Thyroid gland (tissue), 4 donors: Measurements from ENCODE around the gene DOHH.

Experiments
- POLR2A ChIP-seq, 2 donors: fragments of 450-650 bp; IDR thresholded peaks; one replicate each; pipeline ENCODE4 v1.6.1; 2017; ENCODE audit warnings: antibody characterized with exemption in 2 of 2, mild to moderate bottlenecking in 2 of 2, moderate library complexity in 1 of 2
- TF ChIP-seq, protein P1 (sequence below), 6 experiments: fragments of 200-600 bp in 3 of 6; fragments of 450-650 bp in 3 of 6; sonication (generic) in 3 of 6; IDR thresholded peaks; one replicate each; pipeline ENCODE4 v1.5.1; 2016 to 2019; ENCODE audit warnings: antibody characterized with exemption in 6 of 6, mild to moderate bottlenecking in 2 of 6, inconsistent platforms in 1 of 6, moderate library complexity in 1 of 6

DNA sequence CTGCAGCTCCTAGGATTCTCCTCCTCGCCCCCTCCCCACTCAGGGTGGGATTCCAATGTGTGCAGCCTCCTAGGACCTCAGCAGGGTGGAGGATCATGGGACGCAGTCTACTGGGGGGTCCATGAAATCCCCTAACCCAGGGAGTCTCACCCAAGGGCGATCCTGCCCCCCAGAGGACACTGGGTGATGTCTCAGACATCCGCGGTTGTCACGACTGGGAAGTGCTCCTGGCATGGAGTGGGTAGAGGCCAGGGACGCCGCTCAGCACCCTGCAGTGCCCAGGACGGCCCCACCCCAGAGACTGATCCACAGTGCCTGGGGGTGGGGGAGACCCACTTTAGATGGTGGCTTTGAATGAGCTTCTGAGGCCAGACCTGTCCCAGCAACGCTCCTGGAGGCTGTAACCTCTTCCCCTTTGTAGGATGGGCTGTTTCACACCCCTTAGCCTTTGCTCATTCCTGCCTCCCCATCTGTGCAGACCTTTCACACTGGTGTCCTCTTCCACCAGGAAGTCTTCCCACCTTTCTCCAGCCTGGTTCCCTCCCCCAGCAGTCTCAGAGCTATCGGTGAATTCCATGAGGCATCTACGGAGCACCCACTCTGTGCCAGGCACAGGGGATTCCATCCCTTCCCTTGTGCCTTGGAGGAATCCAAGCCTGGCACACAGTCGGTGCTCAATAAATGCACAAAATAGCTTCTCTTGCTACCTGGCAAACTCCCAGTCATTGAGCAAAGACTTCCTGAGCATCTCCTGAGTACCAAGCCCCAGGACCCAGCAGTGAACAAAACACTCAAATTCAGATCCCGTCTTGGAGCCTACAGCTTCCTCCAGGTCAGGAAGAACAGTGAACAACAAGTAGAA is 30.6 kb downstream of the DOHH start:
- TF ChIP-seq, protein P1, sequence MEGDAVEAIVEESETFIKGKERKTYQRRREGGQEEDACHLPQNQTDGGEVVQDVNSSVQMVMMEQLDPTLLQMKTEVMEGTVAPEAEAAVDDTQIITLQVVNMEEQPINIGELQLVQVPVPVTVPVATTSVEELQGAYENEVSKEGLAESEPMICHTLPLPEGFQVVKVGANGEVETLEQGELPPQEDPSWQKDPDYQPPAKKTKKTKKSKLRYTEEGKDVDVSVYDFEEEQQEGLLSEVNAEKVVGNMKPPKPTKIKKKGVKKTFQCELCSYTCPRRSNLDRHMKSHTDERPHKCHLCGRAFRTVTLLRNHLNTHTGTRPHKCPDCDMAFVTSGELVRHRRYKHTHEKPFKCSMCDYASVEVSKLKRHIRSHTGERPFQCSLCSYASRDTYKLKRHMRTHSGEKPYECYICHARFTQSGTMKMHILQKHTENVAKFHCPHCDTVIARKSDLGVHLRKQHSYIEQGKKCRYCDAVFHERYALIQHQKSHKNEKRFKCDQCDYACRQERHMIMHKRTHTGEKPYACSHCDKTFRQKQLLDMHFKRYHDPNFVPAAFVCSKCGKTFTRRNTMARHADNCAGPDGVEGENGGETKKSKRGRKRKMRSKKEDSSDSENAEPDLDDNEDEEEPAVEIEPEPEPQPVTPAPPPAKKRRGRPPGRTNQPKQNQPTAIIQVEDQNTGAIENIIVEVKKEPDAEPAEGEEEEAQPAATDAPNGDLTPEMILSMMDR (IDR thresholded peaks at IDR 0.05) = no peak
- TF ChIP-seq POLR2A (IDR thresholded peaks at IDR 0.05) = no peak
